Measurements from ENCODE around the gene ASPM. TPM values are rescaled to one million over a fixed set of nuclear protein-coding genes. Genes with fewer than 3 reads are reported as not detected.

Gene ASPM
- under 1 TPM; 0.25 to 0.36 TPM for total RNA-seq
- 1.0 TPM for polyA plus RNA-seq (2013, experiment 1 of 2)
- polyA plus RNA-seq (2013, experiment 2 of 2): 1.9 TPM
- total RNA-seq: 0 to 203 (median 2.6) reads per million in 172 experiments

- H3K27me3 ChIP-seq (ENCODE audit: control insufficient read depth in 1 of 2, insufficient read depth in 2 of 2, low read length in 2 of 2): peaks cover 0 to 6% of the 10 kb centered on the region in 2 experiments
- CTCF ChIA-PET: interaction anchor here (1.1 kb wide), 1 partner anchor 16 kb away, joined by 4 read pairs; no protein-coding TSS in a partner anchor
- POLR2A ChIA-PET: no interaction called here
Measured at GRCh38 chr1:197146101-197147095, at the start of gene ASPM. TSS of gene ASPM (minus strand) at chr1:197146669. CDS start at chr1:197146437, 232 bp downstream.

GRCh38 chr1:197195100-197195499, 48.6 kb upstream of the ASPM start:
- intact Hi-C loops (cut with DNase I, micrococcal nuclease): no loop called here
- peaks cover under 1% of the 10 kb centered on the region for H3K4me1 ChIP-seq (ENCODE audit: insufficient read depth, low read length)
- DNase-seq (no peak), ATAC-seq (ENCODE audit: poor library complexity) (no peak)
- peaks cover 16% of the 10 kb centered on the region for H3K36me3 ChIP-seq (ENCODE audit: insufficient read depth, low read length)
- no peaks in the 10 kb centered on the region for H3K9me3 ChIP-seq (ENCODE audit: control insufficient read depth in 1 of 2, insufficient read depth in 1 of 2, low read length in 2 of 2)
- no peak overlapping the region for H3K27ac Mint-ChIP-seq
- no peak for TF ChIP-seq CTCF (IDR thresholded peaks at IDR 0.05)
- H3K36me3 Mint-ChIP-seq (ENCODE audit: low read depth): peaks cover 15% of the 10 kb centered on the region
- H3K27me3 Mint-ChIP-seq: no peaks in the 10 kb centered on the region
- peaks cover 62% of the 10 kb centered on the region for H3K4me1 Mint-ChIP-seq (ENCODE audit: low read depth)
- no peaks in the 10 kb centered on the region for H3K9me3 Mint-ChIP-seq
- no peaks in the 10 kb centered on the region for H3K27me3 ChIP-seq (ENCODE audit: control insufficient read depth in 1 of 2, insufficient read depth in 2 of 2, low read length in 2 of 2)
- ChIA-PET CTCF (no interaction called here), POLR2A (no interaction called here)
- no peak overlapping the region for H3K4me3 Mint-ChIP-seq
- no peak overlapping the region for H3K4me3 ChIP-seq (ENCODE audit: low read length)
- no peak overlapping the region for H3K27ac ChIP-seq (ENCODE audit: low read depth in 1 of 2, low read length in 2 of 2)

More at GRCh38 chr1:197146101-197147095, at the start of gene ASPM:
- H3K9me3 ChIP-seq (ENCODE audit: control insufficient read depth in 1 of 2, insufficient read depth in 1 of 2, low read length in 2 of 2): no peaks in the 10 kb centered on the region
- H3K27ac ChIP-seq (ENCODE audit: low read depth in 1 of 2, low read length in 2 of 2): peak within 1 kb of the TSS; percentile 51 to 66
- Mint-ChIP-seq H3K27ac (peak within 1 kb of the TSS; percentile 86), H3K27me3 (peaks cover 7% of the 10 kb centered on the region), H3K36me3 (ENCODE audit: low read depth) (peaks cover 5% of the 10 kb centered on the region), H3K4me1 (ENCODE audit: low read depth) (peaks cover 16% of the 10 kb centered on the region), H3K4me3 (peak within 1 kb of the TSS; percentile 87), H3K9me3 (no peaks in the 10 kb centered on the region)
- TF ChIP-seq CTCF (IDR thresholded peaks at IDR 0.05): no peak
- ATAC-seq (ENCODE audit: poor library complexity) (peak; percentile 98), DNase-seq (peak; percentile 88 to 97 (median 92))
- no peaks in the 10 kb centered on the region for H3K36me3 ChIP-seq (ENCODE audit: insufficient read depth, low read length)
- intact Hi-C loops (cut with DNase I, micrococcal nuclease): loop anchor here in 1 of 2 experiments (10.0 kb wide), 1 partner anchor 758 kb away; the partner anchor contains the start of gene C1orf53
- H3K4me3 ChIP-seq (ENCODE audit: low read length): peak within 1 kb of the TSS; percentile 59
- peaks cover 6% of the 10 kb centered on the region for H3K4me1 ChIP-seq (ENCODE audit: insufficient read depth, low read length)

- TF ChIP-seq CTCF (IDR thresholded peaks at IDR 0.05): no peak
- POLR2A ChIA-PET: no interaction called here
- CTCF ChIA-PET: no interaction called here
Measured at GRCh38 chr1:197184190-197184589, 37.7 kb upstream of the ASPM start.

More at GRCh38 chr1:197184190-197184589, 37.7 kb upstream of the ASPM start:
- Mint-ChIP-seq H3K27ac (no peak overlapping the region), H3K27me3 (no peaks in the 10 kb centered on the region), H3K9me3 (no peaks in the 10 kb centered on the region), H3K4me3 (no peak overlapping the region), H3K36me3 (ENCODE audit: low read depth) (peaks cover 91% of the 10 kb centered on the region), H3K4me1 (ENCODE audit: low read depth) (peaks cover 24% of the 10 kb centered on the region)
- intact Hi-C loops (cut with DNase I, micrococcal nuclease): no loop called here
- DNase-seq (no peak), ATAC-seq (ENCODE audit: poor library complexity) (no peak)
- Histone ChIP-seq H3K9me3 (ENCODE audit: control insufficient read depth in 1 of 2, insufficient read depth in 1 of 2, low read length in 2 of 2) (no peaks in the 10 kb centered on the region), H3K4me3 (ENCODE audit: low read length) (no peak overlapping the region), H3K36me3 (ENCODE audit: insufficient read depth, low read length) (peaks cover 86% of the 10 kb centered on the region), H3K4me1 (ENCODE audit: insufficient read depth, low read length) (no peaks in the 10 kb centered on the region), H3K27me3 (ENCODE audit: control insufficient read depth in 1 of 2, insufficient read depth in 2 of 2, low read length in 2 of 2) (no peaks in the 10 kb centered on the region), H3K27ac (ENCODE audit: low read depth in 1 of 2, low read length in 2 of 2) (no peak overlapping the region)
